Fibroblast of mammary gland (primary cell): ENCODE results near the gene PCK1.

Experiments used
- DNase-seq: peaks from one replicate; pipeline ENCODE4 v3.0.0-alpha.2; 2010; ENCODE audit warnings: low read depth
- H3K4me3 ChIP-seq: 2 replicates; pipeline ENCODE4 v1.5.1; 2011; ENCODE audit warnings: low read depth, mild to moderate bottlenecking, low read length, moderate library complexity; ENCODE audit not compliant: control insufficient read depth
- CTCF ChIP-seq: conservative IDR thresholded peaks from 2 replicates; pipeline ENCODE4 v1.5.1; 2011; ENCODE audit warnings: low read depth, low read length, inconsistent platforms; ENCODE audit not compliant: control insufficient read depth, insufficient read depth

PCK1 gene

GRCh38 chr20:57561356-57562279 lies 708 bp downstream of the PCK1 start:
- TF ChIP-seq CTCF: no peak
- H3K4me3 ChIP-seq: no peak overlapping the region
- DNase-seq: no peak

- no peak for DNase-seq
- H3K4me3 ChIP-seq: no peak overlapping the region
- no peak for TF ChIP-seq CTCF
Measured at GRCh38 chr20:57562541-57563465, 1.9 kb downstream of the PCK1 start.

GRCh38 chr20:57563522-57563921 lies 2.6 kb downstream of the PCK1 start:
- DNase-seq: no peak
- no peak overlapping the region for H3K4me3 ChIP-seq
- no peak for TF ChIP-seq CTCF

GRCh38 chr20:57564180-57564802 lies 3.4 kb downstream of the PCK1 start:
- H3K4me3 ChIP-seq: no peak overlapping the region
- DNase-seq: no peak
- TF ChIP-seq CTCF: no peak

GRCh38 chr20:57564951-57565642 lies 4.2 kb downstream of the PCK1 start:
- DNase-seq: no peak
- no peak for TF ChIP-seq CTCF
- no peak overlapping the region for H3K4me3 ChIP-seq

- no peak overlapping the region for H3K4me3 ChIP-seq
- TF ChIP-seq CTCF: no peak
- DNase-seq: no peak
Measured at GRCh38 chr20:57566399-57566798, 5.5 kb downstream of the PCK1 start.
